RWPE2 (cell line): ENCODE measurements around the gene CADPS.

Experiments used
- ATAC-seq: fragments of 200-7000 bp; cut with Tn5 transposase; 3 replicates; pipeline ENCODE4 v1.9.1; 2021; ENCODE audit warnings: low read depth
- DNase-seq: peaks from one replicate; pipeline ENCODE4 v3.0.0-alpha.2; 2020; ENCODE audit warnings: low spot score
- H3K27ac ChIP-seq: fragments of 450-650 bp; 2 replicates; pipeline ENCODE4 v1.5.1; 2017; ENCODE audit warnings: mild to moderate bottlenecking; ENCODE audit not compliant: poor library complexity, severe bottlenecking
- H3K27me3 ChIP-seq: fragments of 250-450 bp; sonication (Bioruptor Pico); 2 replicates; pipeline ENCODE4 v1.5.1; 2021; ENCODE audit warnings: mild to moderate bottlenecking, moderate library complexity; ENCODE audit not compliant: insufficient read depth, poor library complexity, severe bottlenecking
- H3K36me3 ChIP-seq: fragments of 250-450 bp; sonication (Bioruptor Pico); 2 replicates; pipeline ENCODE4 v1.5.1; 2020; ENCODE audit warnings: low read depth, mild to moderate bottlenecking, moderate library complexity
- H3K4me1 ChIP-seq: fragments of 250-450 bp; sonication (Bioruptor Pico); 2 replicates; pipeline ENCODE4 v1.5.1; 2021; ENCODE audit warnings: mild to moderate bottlenecking, moderate library complexity; ENCODE audit not compliant: insufficient read depth, poor library complexity, severe bottlenecking
- H3K4me3 ChIP-seq: fragments of 250-450 bp; sonication (Bioruptor Pico); 2 replicates; pipeline ENCODE4 v1.5.1; 2021; ENCODE audit warnings: mild to moderate bottlenecking, moderate library complexity; ENCODE audit not compliant: severe bottlenecking
- H3K9me3 ChIP-seq: fragments of 250-450 bp; sonication (Bioruptor Pico); 2 replicates; pipeline ENCODE4 v1.5.1; 2021; ENCODE audit warnings: mild to moderate bottlenecking, moderate library complexity; ENCODE audit not compliant: severe bottlenecking
- CTCF ChIP-seq: fragments of 450-650 bp; IDR thresholded peaks from one replicate; pipeline ENCODE4 v1.5.1; 2017; ENCODE audit warnings: mild to moderate bottlenecking, moderate library complexity; ENCODE audit not compliant: poor library complexity, severe bottlenecking

The CADPS gene

GRCh38 chr3:62532796-62533195, 342.4 kb downstream of the CADPS start:
- Histone ChIP-seq H3K27me3 (peaks cover 44% of the 10 kb centered on the region), H3K4me3 (no peak overlapping the region), H3K9me3 (no peaks in the 10 kb centered on the region), H3K27ac (no peak overlapping the region), H3K4me1 (no peaks in the 10 kb centered on the region), H3K36me3 (no peaks in the 10 kb centered on the region)
- no peak for TF ChIP-seq CTCF
- DNase-seq (no peak), ATAC-seq (no peak)

GRCh38 chr3:62531981-62532380, 343.2 kb downstream of the CADPS start:
- no peak for ATAC-seq
- no peak for TF ChIP-seq CTCF
- no peak overlapping the region for H3K27ac ChIP-seq
- no peak for DNase-seq
- H3K27me3 ChIP-seq: peaks cover 36% of the 10 kb centered on the region
- H3K9me3 ChIP-seq: no peaks in the 10 kb centered on the region
- H3K4me1 ChIP-seq: no peaks in the 10 kb centered on the region
- no peaks in the 10 kb centered on the region for H3K36me3 ChIP-seq
- no peak overlapping the region for H3K4me3 ChIP-seq

- no peak for TF ChIP-seq CTCF
- Histone ChIP-seq H3K9me3 (no peaks in the 10 kb centered on the region), H3K36me3 (no peaks in the 10 kb centered on the region), H3K27ac (no peak overlapping the region), H3K4me1 (no peaks in the 10 kb centered on the region), H3K4me3 (no peak overlapping the region), H3K27me3 (peaks cover 31% of the 10 kb centered on the region)
- ATAC-seq (no peak), DNase-seq (no peak)
These were observed 343.7 kb downstream of the CADPS start for GRCh38 chr3:62531493-62531892.

GRCh38 chr3:62529230-62529629, 346.0 kb downstream of the CADPS start:
- no peak for DNase-seq

More at GRCh38 chr3:62529230-62529629, 346.0 kb downstream of the CADPS start:
- Histone ChIP-seq H3K4me1 (peaks cover 3% of the 10 kb centered on the region), H3K27me3 (peaks cover 17% of the 10 kb centered on the region), H3K9me3 (no peaks in the 10 kb centered on the region), H3K27ac (no peak overlapping the region), H3K4me3 (no peak overlapping the region), H3K36me3 (no peaks in the 10 kb centered on the region)
- no peak for TF ChIP-seq CTCF
- ATAC-seq: no peak; the same call in 2 of the 3 replicates
